IPS-20b (cell line): Measurements from ENCODE around the gene SLC25A51.
A peak's percentile ranks its signal among the peaks of the same experiment; 100 is the strongest.

Experiments used
- H3K27ac ChIP-seq: one replicate; pipeline ENCODE4 v1.5.1; 2013; ENCODE audit warnings: low read length
- H3K27me3 ChIP-seq: 2 replicates; pipeline ENCODE4 v1.6.1; 2013; ENCODE audit warnings: mild to moderate bottlenecking, low read length, inconsistent platforms; ENCODE audit not compliant: insufficient read depth
- H3K36me3 ChIP-seq: 2 replicates; pipeline ENCODE4 v1.6.1; 2013; ENCODE audit warnings: low read depth, mild to moderate bottlenecking, inconsistent platforms, low read length, moderate library complexity; ENCODE audit not compliant: insufficient read depth
- H3K4me1 ChIP-seq: 2 replicates; pipeline ENCODE4 v1.6.1; 2013; ENCODE audit warnings: mild to moderate bottlenecking, control low read depth, inconsistent platforms, low read length, moderate library complexity; ENCODE audit not compliant: insufficient read depth
- H3K4me3 ChIP-seq: 2 replicates; pipeline ENCODE4 v1.5.1; 2013; ENCODE audit warnings: mild to moderate bottlenecking, low read length, inconsistent platforms
- H3K9ac ChIP-seq: 2 replicates; pipeline ENCODE4 v1.6.1; 2013; ENCODE audit warnings: low read depth, mild to moderate bottlenecking, inconsistent platforms, low read length, moderate library complexity
- H3K9me3 ChIP-seq: 2 replicates; pipeline ENCODE4 v1.6.1; 2013; ENCODE audit warnings: mild to moderate bottlenecking, low read depth, low read length, inconsistent platforms; ENCODE audit not compliant: insufficient read depth

Gene SLC25A51, protein sequence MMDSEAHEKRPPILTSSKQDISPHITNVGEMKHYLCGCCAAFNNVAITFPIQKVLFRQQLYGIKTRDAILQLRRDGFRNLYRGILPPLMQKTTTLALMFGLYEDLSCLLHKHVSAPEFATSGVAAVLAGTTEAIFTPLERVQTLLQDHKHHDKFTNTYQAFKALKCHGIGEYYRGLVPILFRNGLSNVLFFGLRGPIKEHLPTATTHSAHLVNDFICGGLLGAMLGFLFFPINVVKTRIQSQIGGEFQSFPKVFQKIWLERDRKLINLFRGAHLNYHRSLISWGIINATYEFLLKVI

DNA sequence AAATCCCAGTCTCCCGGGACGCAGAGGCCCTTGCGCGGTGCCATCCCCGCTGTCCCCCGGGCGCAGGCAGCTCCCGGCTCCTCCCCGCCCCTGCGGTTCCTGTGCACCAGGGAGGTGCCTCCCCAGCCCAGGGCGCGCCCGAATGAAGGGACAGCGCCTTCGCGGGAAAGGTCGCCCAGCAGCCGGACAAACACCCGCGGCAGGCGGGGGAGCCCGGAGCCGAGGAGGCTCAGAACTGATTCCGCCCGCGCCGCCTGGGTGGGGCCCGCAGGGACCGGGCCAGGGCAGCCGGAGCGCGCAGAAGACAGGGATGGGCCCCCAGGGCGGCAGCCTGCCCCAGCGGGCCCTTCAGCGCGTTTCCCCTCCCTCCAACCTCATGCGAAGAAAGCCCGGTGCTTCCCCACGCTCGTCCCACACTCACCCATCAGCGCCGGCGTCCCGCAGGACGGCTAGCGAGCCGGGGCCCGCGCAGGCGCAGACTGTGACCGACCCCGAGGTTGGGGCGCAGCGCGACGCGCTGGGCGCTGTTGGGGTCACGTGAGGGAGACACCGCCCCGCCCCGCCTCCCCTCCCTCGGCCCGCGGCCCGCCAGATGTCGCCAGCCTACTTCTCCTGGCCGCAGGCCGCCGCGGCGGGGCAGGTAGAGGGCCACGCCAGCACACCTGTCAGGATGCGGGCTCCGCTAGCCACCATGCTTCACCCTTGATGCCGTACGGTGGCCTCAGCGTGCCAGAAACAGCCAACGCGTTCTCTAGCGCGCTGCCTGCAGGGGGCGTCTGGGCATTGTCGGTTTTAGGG, at the start of gene SLC25A51:
Gene SLC25A51, minus strand, starts transcription at position 481 of the 798 bp plus-strand sequence. CDS start 15,577 bp downstream, outside the sequence.
- peak within 1 kb of the TSS; percentile 99 for H3K4me3 ChIP-seq
- H3K27me3 ChIP-seq, result peaks cover 10% of the 10 kb centered on the region; the same call in 1 of the 2 replicates
- H3K9ac ChIP-seq, result peak within 1 kb of the TSS; percentile 73
- no peaks in the 10 kb centered on the region for H3K9me3 ChIP-seq
- H3K27ac ChIP-seq, result no peak within 1 kb of the TSS
- peaks cover 6% of the 10 kb centered on the region for H3K4me1 ChIP-seq
- peaks cover 7% of the 10 kb centered on the region for H3K36me3 ChIP-seq

DNA sequence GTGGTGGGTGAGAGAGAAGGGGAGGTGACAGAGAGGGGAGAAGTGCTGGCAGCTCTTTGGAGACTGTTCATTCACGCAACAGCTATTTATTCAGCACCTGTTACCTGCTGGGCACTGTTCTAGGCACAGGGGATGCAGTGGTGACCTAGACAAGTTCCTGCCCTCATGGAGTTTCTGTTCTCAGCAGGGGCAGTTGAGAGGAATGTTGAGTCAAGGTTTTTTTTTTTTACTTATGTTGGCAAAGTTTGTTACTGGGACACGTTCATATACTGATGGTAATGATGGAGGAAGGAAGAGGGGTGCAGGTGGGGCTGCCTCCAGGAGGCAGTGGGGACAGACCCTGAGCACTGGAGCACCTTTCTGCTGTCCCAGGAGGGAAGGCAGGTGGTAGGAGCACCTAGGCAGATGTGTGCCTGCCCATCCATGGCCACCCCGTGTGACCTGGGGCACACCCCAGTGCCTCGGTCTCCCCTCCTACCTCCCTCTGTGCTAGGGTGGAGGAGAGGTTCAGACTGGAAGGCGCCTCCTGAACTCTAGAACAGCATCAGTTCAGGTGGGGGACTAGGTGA, 49.4 kb upstream of the SLC25A51 start:
- no peak overlapping the region for H3K27ac ChIP-seq
- H3K4me1 ChIP-seq, result no peaks in the 10 kb centered on the region
- no peaks in the 10 kb centered on the region for H3K27me3 ChIP-seq
- H3K36me3 ChIP-seq, result peaks cover 13% of the 10 kb centered on the region
- no peak overlapping the region for H3K9ac ChIP-seq
- H3K4me3 ChIP-seq, result no peak overlapping the region
- no peaks in the 10 kb centered on the region for H3K9me3 ChIP-seq

DNA sequence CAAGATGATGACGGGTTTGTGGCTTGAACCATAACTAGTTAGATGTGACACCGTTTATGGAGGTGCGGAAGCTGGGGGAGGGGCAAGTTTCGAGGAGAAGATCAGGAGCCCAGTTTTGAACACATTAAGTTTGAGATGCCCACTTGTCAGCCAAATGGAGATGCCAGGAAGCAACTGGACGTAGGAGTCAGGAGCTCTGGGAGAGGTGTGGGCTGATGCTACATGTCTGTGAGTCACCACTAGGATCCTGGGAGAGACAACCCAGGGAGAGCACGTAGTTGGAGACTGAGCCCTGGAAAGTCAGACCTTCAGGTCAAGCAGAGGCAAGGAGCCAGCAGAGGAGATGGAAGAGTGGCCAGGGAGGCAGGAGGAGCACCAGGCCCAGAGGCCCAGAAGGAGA, 48.8 kb upstream of the SLC25A51 start:
- Histone ChIP-seq H3K9ac (no peak overlapping the region), H3K9me3 (no peaks in the 10 kb centered on the region), H3K4me1 (no peaks in the 10 kb centered on the region), H3K27me3 (no peaks in the 10 kb centered on the region), H3K4me3 (no peak overlapping the region), H3K36me3 (peaks cover 18% of the 10 kb centered on the region), H3K27ac (no peak overlapping the region)

DNA sequence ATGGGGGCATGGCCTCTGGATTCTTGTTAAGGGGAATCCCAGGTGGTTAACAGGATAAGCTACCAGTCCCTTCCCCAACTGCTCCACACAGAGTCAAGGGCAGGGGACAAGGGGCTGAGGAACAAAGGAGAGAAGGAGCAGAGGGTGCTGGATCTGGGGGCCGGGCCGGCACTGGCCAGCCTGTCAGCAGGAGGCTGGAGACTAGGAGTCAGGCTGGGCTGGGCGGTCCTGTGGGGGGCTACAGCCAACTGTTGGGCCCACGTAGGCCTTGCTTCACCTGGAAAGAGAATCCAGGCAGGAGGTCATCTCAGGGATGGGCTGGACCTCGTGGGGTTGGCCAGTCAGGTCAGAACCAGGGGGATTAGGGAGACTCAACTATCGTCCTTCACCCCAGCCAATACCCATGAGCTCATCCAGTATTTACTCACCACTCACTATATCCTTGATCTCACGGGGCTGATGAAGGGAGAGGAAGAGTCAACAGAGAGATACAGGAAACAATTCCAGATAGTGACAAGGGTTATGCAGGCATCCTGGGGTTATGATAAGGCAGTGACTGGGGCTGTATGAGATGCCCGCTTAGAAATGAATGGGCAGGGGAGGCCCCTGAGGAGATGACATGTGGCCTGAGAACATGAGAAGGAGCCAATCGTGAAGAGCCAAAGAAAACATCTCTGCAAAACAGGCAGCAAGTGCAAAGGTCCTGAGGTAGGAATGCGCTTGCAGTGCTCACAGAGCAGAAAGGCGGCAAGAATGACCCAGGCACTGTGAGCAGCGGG, 47.9 kb upstream of the SLC25A51 start:
- H3K27me3 ChIP-seq, result no peaks in the 10 kb centered on the region
- H3K27ac ChIP-seq, result no peak overlapping the region
- no peak overlapping the region for H3K9ac ChIP-seq
- no peaks in the 10 kb centered on the region for H3K4me1 ChIP-seq
- no peaks in the 10 kb centered on the region for H3K9me3 ChIP-seq
- peaks cover 27% of the 10 kb centered on the region for H3K36me3 ChIP-seq
- H3K4me3 ChIP-seq, result no peak overlapping the region

DNA sequence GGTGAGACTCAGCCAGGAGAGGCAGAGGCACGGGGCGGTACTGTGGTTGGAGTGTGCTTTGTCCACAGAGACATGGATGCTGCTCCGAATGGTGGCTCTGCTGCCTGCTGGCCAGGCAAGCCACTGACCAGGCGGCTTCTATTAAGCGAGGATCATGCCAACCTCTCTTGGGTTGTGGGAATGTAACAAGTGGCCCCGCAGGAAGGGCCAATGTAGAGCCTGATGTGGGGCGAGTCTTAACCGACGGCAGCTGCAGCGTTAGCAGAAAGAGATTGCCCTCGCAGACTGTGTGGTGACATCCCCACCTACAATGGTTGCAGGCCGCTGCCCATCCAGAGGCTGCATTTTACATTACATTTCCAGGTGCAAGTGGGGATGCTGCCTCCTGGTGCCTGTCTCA, 46.6 kb upstream of the SLC25A51 start:
- Histone ChIP-seq H3K4me1 (no peaks in the 10 kb centered on the region), H3K36me3 (peaks cover 35% of the 10 kb centered on the region), H3K9ac (no peak overlapping the region), H3K27me3 (no peaks in the 10 kb centered on the region), H3K9me3 (no peaks in the 10 kb centered on the region), H3K4me3 (no peak overlapping the region), H3K27ac (no peak overlapping the region)

DNA sequence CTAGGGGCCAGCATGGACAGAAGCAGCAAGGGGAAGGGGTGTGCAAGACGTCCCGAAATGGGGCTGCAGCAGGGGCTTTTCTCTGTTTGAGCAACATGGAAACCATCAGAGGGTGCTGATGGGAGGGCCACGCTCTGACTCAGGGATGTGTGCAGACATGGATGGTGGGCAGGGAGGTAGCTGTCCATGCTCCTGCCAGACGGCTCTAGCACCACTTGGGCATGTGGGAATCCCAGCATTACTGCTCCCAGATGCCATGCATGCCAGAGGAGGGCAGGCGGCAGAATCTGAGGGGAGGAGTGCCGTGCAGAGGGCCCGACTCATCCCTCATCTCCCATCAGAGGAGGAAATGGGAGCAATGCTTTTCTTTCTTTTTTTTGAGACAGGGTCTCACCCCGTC, 45.6 kb upstream of the SLC25A51 start:
- no peaks in the 10 kb centered on the region for H3K9me3 ChIP-seq
- peaks cover 7% of the 10 kb centered on the region; the same call in 1 of the 2 replicates for H3K4me1 ChIP-seq
- H3K4me3 ChIP-seq, result no peak overlapping the region
- peaks cover 33% of the 10 kb centered on the region for H3K36me3 ChIP-seq
- H3K27ac ChIP-seq, result no peak overlapping the region
- no peaks in the 10 kb centered on the region for H3K27me3 ChIP-seq
- H3K9ac ChIP-seq, result no peak overlapping the region

DNA sequence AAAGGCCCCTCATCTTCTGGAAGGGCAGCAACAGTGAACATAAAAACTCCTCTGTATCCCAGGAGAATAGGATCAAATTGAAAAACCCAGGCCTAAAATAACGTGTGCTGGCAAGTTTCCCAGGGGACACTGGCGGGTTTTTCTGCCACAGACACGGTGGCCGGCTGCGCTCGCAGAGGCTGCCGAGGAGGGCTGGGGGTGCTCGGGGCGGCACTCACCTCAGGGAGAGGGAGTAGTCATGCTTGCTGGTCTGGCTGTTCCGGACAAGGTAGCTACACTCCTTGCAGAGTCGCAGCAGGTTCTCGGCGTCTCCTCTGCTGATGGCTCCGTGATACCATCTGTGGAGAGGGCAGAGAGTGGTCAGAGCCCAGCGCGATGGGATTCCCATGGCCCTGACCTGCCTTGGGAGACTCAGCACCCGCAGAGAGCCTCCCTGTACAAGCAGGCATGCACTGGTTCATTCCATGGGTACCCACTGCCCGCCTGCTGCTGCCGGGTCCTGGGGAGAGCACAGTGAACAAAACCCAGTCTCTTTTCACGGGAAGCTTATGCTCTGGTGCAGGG, 44.6 kb upstream of the SLC25A51 start:
- Histone ChIP-seq H3K9ac (no peak overlapping the region), H3K36me3 (peaks cover 28% of the 10 kb centered on the region), H3K4me1 (peaks cover 12% of the 10 kb centered on the region), H3K9me3 (no peaks in the 10 kb centered on the region), H3K27me3 (no peaks in the 10 kb centered on the region), H3K4me3 (no peak overlapping the region), H3K27ac (no peak overlapping the region)

DNA sequence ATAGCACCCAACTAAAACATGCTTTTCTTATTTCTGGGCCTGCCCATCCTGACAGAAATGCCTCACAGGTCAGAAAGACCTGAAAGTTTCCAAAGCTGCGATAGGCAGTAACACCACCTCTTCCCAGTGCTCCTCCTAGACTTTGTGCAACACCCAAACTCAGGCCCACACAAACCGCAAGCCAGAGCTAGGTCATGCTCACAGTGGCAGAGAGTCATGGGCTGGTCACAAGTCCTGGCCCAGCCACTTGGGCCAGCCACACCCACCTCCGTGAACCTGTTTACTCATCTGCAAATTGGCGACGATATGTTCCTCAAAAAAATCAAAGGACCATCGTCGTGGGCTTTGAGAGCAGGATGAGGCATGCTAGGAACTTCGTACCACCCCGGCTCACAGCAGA, 44.0 kb upstream of the SLC25A51 start:
- Histone ChIP-seq H3K36me3 (peaks cover 28% of the 10 kb centered on the region), H3K27me3 (no peaks in the 10 kb centered on the region), H3K4me3 (no peak overlapping the region), H3K9ac (no peak overlapping the region), H3K4me1 (peaks cover 12% of the 10 kb centered on the region), H3K9me3 (no peaks in the 10 kb centered on the region), H3K27ac (no peak overlapping the region)

DNA sequence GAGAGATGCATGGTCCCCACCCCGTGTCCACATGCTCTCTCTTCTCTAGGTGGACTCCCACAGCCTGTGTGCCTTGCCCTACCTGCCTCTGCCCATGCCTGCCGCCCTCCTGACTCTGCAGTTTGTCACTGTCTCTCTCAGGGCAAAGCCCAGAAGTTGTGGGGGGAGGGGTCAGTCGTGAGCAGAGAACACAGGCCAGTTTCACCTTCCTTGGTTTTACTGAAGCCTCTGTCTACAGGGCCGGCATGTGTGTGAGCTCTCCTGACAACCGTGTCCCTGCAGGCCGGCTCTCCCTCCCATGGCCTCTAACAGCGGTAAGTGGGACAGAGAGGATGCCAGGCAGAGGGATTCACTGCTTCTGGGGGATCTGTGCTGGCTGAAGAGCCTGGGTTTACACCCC, 43.5 kb upstream of the SLC25A51 start:
- H3K27me3 ChIP-seq, result no peaks in the 10 kb centered on the region
- H3K27ac ChIP-seq, result no peak overlapping the region
- no peaks in the 10 kb centered on the region for H3K9me3 ChIP-seq
- no peak overlapping the region for H3K4me3 ChIP-seq
- H3K9ac ChIP-seq, result no peak overlapping the region
- H3K36me3 ChIP-seq, result peaks cover 28% of the 10 kb centered on the region
- peaks cover 12% of the 10 kb centered on the region for H3K4me1 ChIP-seq

DNA sequence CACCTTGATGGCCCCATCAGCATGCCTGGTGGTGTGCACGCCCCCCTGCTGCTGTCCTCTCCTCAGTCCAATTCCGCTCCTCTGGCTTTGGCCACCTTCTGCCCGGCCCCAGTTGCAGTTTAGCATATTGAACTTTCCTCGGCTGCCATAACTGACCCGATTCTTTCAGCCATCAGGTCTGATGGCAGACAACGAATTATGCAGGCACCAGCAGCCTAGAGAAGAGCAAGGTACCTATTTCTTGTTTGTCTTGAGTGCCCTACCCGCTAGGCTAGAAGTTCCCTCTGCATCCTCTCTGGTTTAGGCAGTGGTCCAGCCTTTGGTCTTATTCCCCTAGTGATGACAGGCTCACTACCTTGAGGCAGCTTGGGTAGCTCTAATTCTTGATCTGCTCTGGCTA, 43.0 kb upstream of the SLC25A51 start:
- Histone ChIP-seq H3K4me1 (peaks cover 12% of the 10 kb centered on the region), H3K9ac (no peak overlapping the region), H3K27ac (no peak overlapping the region)

DNA sequence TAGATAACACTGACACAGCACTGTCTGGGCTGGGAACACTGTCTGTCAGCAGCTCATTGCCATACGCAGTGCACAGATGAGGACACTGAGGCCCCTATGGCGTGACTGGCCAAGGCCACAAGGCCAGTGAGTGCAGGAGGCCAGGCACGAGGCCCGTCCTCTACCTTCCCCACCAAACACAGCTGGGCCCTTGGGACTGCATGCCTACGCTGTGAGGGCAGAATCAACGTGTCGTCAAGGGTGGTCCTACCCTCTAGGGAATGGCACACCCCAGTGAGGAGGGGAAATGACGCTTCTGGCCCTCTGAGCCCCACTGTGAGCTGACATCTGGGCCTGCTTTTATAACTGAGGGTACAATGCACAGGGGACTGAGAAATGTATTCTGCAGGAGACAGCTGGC, 42.1 kb upstream of the SLC25A51 start:
- Histone ChIP-seq H3K27ac (no peak overlapping the region), H3K9ac (no peak overlapping the region), H3K36me3 (peaks cover 28% of the 10 kb centered on the region), H3K9me3 (no peaks in the 10 kb centered on the region), H3K27me3 (no peaks in the 10 kb centered on the region), H3K4me1 (peaks cover 12% of the 10 kb centered on the region), H3K4me3 (no peak overlapping the region)

More for the DNA sequence above, 43.0 kb upstream of the SLC25A51 start:
- peaks cover 28% of the 10 kb centered on the region for H3K36me3 ChIP-seq
- H3K9me3 ChIP-seq, result no peaks in the 10 kb centered on the region
- no peaks in the 10 kb centered on the region for H3K27me3 ChIP-seq
- H3K4me3 ChIP-seq, result no peak overlapping the region
